Pericardium fibroblast (primary cell): ENCODE measurements around the gene SLC30A5. TPM values are rescaled to one million over a fixed set of nuclear protein-coding genes. Genes with fewer than 3 reads are reported as not detected.

Source experiments
- total RNA-seq: library from RNA; depleted of rRNA; stranded (reverse); fragments of >200 nt; gene quantifications from 2 replicates; pipeline ENCODE4 v1.2.3, GENCODE V29; 2015

SLC30A5 gene
- total RNA-seq, result 34.8 and 56.6 TPM in 2 replicates

DNA sequence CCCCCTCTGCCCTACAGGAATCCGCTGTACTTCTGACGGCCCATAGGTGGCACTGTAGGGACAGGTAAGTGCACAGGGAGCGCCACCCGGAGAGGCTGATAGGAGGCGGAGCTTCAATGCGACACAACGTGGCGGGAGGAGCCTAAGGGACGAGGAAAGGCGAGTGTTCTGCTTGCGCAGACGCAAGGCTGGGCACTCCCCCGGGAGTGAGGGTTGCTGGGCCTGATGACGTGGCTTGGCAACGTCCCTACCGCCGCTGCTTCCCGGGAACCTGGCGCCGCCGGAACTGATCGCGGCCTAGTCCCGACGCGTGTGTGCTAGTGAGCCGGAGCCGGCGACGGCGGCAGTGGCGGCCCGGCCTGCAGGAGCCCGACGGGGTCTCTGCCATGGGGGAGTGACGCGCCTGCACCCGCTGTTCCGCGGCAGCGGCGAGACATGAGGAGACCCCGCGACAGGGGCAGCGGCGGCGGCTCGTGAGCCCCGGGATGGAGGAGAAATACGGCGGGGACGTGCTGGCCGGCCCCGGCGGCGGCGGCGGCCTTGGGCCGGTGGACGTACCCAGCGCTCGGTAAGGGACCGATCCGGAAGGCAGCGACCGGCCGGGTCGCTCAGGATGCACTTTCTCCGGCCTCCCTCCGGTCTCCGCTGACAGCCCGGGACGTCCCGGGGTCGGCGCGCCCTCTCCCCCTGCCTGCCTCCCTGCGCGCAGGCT is at the start of gene SLC30A5:
SLC30A5 (plus strand) TSS at position 244 of the 712 bp plus-strand sequence; CDS start at position 486, 242 bp downstream.

DNA sequence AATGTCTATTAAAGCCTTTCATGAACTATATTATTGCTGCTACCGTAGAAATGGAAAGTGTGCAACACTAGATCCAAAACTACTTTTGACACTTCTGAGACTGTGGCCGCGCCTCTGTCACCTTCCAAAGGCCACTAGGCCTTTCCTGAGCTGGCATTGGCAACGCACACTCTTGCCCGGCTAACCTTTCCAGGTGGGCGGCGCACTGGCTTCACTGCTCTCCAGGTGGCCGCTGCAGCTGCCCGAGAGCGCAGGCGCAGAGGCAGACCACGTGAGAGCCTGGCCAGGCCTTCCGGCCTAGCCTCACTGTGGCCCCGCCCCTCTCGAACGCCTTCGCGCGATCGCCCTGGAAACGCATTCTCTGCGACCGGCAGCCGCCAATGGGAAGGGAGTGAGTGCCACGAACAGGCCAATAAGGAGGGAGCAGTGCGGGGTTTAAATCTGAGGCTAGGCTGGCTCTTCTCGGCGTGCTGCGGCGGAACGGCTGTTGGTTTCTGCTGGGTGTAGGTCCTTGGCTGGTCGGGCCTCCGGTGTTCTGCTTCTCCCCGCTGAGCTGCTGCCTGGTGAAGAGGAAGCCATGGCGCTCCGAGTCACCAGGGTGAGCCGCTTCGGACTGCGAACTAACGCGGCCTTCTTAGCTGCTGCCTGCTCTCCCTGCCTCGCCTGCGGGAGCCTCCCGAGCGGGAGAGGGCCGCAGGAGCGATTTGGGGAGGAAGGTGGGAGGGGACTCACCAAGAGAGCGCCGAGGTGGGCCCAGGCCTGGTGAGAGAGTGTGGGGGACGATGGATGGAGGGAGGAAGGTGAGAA is 73.1 kb downstream of the SLC30A5 start, which contains the start of gene CCNB1:
CCNB1 (plus strand) TSS at position 465 of the 807 bp plus-strand sequence; CDS start at position 578, 113 bp downstream.

Other genes with a start within 250 kb of the SLC30A5 start
- 12.1 and 16.3 TPM in 2 replicates for gene CCNB1, start 73.1 kb downstream of the SLC30A5 start, total RNA-seq
- 2.6 and 3.4 TPM in 2 replicates for gene CENPH, start 95.6 kb downstream of the SLC30A5 start, total RNA-seq
- 22.8 and 34.7 TPM in 2 replicates for gene CDK7, start 140.9 kb downstream of the SLC30A5 start, total RNA-seq
- 1.5 and 1.8 TPM in 2 replicates for gene CCDC125, start 238.8 kb downstream of the SLC30A5 start, total RNA-seq